DMS 273 (cell line): ENCODE measurements around the gene UNC79.
A peak's percentile ranks its signal among the peaks of the same experiment; 100 is the strongest.

ENCODE experiments used
- DNase-seq: peaks from one replicate; lab custom pipeline; 2025; ENCODE audit not compliant: unreplicated experiment; lab: John Stamatoyannopoulos, UW

UNC79 gene

DNA sequence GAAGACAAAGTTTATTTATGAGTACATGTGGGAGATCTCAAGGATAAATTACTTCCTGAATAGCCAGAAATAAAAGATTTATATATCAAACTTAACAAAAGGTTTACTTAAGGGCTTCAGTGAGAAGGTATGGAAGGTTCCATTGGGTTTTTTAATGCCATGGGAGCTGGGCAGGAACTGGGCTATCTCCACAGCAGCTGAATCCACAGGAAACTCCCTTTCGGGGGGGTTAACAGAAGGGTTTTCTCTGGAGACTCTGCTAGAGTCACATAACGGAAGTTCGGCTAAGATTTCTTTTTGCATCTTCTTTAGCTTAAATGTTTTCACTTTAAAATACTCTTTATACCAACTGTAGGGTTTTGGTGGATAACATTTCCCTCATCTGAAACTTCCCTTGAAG is 113.5 kb downstream of the UNC79 start:
- no peak for DNase-seq

DNA sequence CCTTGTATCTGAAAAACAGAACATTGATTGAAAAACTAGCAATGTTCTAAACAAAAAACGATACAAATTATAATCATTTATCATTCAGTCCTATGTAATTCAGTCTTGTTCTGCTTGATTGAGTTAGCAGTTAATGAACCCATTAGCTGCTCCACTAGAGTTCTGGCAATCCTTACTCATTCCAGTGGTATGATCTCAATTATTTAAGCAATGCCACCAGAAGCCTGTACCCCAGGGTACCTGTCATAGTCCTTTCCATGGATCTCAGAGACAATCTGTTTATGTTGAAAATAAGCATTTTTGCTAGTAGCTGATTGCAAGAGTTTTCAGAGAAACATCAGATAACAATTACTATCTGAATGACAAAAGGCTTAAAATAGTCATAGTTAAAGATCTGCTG is 115.9 kb downstream of the UNC79 start:
- DNase-seq = no peak

DNA sequence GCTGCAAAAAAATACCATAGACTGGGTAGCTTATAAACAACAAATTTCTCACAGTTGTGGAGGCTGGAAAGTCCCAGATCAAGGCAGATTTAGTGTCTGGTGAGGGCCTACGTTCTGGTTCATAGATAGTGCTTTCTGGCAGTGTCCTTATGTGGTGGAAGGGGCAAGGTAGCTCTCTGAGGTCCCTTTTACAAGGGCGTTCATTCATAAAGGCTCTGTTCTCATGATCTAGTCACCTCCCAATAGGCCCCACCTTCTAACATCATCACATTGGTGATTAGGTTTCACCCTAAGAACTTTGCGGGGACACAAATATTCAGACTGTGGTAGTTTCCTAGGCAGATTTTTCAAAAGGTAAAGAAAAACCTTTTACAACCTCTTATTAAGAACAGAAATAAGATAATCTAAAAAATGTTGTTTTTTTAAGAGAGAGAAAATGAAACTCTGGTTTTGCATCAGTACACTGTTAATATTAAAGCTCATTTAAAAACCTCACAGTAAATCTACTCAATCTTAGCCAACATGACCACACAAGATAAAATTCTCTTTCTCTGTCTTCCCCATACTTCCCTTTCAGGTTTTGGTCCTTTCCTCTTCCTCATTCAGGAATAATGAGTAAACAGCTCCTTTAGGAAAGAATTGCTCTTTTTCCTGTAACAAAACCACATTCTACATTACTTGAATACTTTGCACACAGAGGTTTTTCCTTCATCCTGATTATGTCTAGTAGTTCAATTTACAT is 117.5 kb downstream of the UNC79 start:
- DNase-seq = no peak

DNA sequence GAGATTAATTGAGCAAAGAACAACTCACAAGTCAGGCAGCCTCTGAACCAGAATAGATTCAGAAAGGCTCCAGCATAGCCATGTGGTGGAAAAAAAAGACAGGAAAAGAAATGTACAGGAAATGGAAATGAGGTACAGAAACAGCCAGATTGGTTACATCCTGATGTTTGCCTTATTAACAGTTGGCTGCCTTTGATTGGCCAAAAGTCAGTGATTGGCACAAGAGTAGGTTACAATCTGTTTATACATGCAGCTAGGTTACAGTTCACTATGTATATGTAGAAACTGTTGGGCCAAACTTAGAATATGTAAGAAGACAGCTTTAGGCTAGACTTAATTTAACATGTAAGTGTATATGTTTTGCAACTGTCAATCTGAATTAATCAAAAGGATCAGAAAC is 118.9 kb downstream of the UNC79 start:
- DNase-seq = peak; percentile 52

DNA sequence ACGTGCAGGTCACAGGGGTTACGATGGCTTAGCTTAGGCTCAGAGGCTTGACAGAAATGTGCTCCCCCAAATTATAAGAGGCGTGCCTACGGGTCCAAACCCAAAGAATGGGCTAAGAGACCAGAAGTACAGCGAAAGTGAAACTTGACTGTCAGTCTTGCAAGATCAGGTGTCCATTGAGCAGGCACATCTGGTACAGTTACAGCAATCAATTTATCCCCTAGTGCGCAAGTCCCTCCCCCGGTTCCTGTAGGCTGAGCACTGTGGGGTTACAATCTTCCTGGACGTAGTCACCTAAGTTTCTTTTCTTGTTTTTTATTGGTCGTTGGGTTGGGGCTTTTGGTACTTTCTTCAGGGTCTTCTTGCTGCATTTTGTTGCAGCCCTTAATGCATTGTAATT is 134.2 kb downstream of the UNC79 start:
- DNase-seq = no peak

DNA sequence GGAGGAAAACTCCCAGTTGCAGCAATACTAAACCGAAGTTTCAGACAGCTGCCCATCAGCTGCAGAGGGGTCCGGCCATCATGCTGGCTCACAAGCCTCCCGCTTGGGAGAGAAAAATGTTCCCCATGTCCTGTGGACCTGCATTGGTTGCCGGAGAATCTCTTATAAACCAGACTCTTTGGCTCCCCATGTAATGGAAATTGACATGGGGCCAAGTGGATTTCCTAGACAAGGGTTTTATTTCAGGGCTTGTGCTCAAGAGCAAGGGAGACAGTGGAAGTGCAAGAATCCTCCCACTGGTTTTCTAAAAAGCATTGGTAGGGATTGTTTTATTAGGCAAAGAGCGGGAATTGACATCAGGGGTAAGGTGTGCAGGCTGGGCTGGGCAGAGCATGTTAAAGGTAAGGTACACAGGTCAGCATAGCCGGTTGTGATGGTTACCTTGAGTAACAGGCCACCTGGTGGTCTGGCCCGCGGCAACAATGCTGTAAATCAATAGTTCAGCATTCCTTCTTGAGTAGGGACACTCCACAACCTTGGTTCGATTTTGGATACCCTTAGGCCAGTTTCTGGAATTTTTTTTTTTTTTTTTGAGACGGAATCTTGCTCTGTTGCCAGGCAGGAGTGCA is 135.4 kb downstream of the UNC79 start:
- DNase-seq = no peak

DNA sequence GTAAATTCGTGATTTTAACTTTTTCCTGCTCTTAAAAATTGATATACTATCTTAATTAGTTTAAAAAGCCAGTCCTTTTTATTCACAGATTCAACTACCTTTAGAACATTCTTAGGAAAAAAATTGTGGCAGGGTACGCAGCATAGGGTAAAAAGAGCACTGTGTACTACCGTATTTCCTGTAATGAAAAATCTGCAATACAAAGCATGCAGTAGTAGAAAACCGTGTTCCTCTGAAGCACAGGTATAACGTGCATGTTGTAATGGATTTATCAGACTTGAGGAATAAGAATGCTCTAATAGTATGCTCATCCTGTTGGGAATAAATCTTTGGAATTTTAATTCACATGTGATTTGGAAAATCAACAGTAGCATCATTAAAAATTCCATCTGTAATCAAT is 140.5 kb downstream of the UNC79 start:
- DNase-seq = no peak

DNA sequence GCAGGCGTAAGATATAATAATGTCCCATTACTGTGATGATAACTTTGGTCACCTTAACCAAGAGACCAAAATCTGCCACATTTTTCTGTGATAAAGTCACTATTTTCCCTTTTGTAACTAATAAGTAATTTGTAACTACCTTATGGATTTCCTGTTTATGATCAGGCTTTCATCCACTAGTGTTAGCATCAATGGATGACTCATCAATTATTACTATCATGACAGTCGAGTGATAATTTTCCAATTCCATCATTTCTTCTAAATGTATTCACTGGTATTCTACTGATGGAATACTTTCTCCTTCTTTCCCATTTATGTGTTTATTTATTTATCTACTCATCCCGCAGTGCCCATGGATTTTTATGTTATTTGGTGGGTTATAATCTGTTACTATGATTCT is 148.4 kb downstream of the UNC79 start:
- DNase-seq = no peak

DNA sequence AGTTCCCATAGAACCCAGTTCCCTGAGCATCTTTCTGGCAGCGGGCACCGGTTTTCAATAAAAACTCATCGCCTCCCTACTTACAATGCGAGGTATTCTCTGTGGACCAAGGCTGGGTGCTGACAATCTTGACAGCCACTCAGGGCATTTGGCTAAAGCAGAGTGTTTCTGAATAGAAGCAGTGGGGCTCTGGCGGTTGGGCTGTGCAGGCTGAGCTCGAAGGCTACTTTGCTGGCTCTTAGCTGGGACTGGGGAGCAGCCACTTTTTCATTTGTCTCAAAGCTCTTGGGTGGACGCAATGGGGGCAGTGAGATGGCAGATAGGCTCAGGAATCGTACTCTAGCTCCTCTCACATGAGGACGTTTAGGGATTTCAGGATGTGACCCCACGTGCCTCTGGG is 151.8 kb downstream of the UNC79 start:
- DNase-seq = no peak

DNA sequence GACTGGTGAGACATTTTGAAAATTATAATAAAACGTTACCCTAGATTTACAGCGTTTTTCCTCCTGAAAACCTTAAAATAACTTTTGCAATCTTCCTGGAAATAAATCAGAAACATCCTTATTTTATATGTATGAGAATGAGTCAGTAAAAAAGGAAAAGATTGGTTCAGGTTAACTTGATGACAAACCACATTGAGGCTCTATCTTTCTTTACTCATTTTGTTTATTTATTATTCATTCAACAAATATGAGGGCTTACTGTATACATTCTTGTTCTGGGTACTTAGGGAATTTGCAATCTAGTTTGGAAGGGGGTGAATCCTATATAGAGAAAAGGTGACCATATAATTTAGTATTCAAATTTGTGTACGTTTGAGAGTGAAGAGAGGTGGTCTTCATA is 156.6 kb downstream of the UNC79 start:
- no peak for DNase-seq

DNA sequence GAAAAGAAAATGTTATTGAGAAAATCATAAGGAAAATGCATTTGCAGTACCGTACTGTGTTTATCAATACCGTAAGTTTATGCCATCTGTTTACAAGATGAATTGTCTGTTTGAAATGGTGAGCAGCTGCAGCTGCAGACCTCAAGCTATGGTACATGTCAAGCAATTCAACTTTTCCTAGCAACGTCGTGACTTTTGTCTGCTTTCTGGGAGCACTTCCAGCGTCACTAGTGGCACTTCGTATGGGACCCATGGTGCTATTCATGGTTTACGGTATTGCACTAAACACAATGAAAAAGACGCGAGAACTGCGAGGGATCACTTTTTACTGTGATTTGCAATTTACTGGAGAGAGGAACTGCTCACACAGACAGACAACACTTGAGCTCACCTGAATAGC is 160.8 kb downstream of the UNC79 start:
- DNase-seq = no peak

DNA sequence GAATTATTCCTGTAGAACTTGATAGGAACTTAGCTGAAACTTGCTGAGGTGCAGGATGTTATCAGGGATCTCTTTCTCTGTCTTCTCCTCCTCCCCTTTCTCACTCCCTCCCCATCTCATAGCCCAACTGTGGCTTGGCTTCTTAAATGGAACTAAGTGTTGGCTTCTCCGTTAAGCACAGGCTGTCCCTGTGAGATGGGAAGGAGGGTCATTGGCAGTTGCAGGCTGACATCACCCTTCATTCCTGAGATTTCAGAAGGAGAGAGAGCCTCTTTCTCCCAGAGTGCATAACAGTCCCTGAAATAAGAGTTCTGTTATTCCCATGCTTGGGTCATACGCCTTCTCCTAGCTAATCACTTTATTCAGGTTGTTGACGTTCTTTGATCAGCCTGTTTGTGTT is 162.0 kb downstream of the UNC79 start:
- no peak for DNase-seq

DNA sequence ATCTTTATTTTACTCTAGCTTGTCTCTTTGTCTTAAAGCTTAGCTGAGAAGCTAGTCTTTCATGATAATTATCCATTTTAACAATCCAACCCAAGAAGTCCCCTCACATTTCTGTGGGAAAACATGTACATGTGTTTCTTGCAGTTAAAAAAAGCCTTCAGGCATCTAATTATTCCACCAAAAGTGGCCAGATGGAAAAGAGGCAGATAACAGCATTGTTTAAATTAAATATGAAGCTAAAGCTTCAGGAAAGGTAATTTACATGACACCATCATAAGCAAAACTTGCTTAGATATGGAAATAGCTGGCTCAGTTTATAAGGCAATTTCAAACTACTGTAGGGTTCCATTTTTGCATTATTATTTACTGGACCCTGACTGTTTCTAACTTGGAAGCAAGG is 175.4 kb downstream of the UNC79 start:
- DNase-seq = peak; percentile 6

DNA sequence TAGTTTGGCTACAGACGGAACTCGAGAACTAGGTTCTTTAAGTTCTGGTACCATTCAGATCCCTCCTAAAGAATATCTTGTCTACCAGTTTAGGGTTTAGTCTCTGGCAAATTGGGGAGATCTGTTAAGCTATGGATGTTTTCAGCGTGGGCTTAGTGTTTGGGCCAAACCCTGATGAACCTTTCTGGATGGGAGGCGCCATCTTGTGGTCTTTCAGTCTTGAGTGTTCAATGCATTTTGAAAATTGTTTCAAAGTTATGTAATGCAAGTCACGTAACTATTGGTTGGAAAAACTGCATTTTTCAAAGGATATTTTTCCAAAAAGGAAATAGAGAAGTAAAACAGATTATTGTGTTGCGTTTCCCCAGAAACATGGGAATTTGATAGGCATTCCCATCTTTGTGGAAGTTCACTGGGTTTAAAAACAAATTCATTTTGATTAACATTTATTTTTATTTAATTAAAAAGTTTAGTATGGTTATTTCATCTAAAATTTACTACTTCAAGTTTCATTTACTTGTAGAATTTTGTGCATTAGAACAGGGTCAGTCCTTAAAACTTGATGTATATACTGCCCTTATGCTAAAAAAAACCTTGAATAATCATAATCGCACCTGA is 188.5 kb downstream of the UNC79 start:
- peak; percentile 70 for DNase-seq

DNA sequence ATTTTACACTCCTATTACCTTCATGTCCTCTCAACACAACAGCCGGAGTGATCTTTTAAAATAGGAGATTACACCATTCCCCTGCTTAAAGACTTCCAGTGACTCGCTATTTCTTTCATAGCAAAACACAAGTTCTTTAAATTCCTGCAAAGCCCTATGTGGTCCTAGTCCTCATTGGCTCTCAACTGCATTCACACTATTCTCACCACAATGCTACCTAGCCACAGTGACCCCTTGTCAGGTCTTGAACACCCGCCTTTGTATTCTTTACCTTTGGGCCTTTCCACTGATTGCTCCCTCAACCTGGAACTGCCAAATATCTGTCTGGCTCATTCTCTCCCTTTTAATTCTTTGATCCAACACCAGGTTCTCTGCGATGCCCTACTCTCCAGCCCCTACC is 197.3 kb downstream of the UNC79 start:
- DNase-seq = no peak

DNA sequence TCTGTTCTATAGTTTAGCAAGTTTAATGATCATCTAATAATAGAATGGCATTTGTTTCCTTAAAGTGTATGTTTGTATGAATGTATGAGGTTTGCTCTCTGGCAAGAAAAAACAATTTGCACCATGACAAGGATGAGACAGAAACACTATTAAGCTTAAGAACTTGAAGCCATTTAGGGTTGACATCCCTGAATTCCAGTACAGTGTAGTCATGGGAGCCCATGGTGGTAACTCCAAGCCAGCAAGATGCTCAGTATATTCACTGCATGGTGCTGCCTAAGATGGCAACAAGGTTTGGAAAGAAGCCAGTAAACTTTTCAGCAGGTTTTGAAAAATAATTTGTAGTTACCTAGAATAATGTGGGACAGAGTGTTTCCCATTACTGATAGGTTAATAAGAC is 198.9 kb downstream of the UNC79 start:
- no peak for DNase-seq

DNA sequence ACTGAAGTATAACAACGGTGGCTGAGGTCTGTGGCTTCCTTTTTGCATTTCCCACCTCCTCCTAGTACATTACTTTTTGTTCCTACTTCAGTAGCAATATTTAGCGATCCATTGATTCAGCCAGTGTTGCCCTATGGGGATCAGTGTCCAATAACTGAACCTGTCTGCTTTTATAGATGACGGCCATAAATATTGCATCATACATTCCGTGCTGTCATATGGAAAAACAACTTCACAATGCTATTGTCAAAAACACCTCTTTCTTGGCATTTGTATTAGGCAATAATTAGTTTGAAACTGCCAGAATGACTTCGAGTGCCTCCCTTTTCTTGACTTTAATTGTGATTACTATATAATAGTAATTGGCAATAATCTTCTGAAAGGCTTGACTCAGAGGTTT is 208.1 kb downstream of the UNC79 start:
- DNase-seq = no peak

DNA sequence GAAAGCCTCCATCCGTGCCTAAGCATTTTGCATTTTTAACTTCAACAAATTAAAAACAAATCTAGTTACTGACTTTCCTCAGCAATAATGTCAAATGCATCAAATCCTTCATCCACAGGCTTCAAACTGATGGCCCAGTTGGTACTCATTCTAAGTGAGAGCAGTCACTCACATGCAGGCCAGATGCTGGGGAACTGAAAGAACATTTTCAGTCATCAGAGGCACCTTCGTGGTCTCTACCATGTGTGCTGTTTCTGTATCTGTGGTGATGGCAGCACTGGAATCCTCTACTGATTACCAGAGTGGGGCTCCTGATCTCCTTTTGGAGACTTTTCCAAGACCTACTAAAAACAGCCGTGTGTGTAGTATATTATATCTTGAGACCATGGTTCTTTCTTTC is 212.4 kb downstream of the UNC79 start:
- no peak for DNase-seq

DNA sequence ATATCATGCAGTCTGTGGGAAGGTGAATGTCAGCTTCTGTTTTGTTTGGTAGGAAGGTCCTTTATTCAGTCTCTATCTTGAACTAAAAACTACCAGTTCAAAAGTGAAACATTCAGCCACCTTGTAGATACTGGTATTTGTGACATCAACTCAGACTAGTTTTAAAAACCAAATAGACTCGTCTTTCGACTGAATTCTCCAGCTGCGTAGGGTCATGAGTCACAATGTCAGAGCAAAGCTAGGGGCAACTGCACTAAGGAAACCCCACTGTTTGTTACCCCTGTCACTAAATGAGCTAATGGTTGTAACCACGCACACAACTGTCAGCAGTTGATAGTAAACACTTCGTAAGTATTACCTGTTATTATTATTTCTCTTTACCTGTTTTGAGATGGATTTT is 212.9 kb downstream of the UNC79 start:
- no peak for DNase-seq

DNA sequence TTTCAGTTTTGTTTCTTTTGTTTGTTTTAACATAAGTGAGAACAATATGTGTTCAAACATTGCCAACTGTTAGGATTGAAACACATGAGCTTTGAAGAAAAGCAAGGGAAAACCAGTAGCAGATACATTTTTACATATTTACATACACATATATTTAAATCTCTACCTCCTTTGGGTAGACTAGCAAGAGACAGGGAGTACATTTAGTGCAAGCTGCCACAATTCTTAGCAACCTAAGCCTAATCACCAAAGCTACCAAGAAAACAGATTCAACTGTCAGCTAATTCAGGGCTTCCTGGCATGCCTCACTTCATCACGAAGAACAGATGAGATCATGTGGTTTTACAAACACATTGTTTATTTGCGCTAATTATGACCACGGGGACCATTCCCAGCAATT is 214.5 kb downstream of the UNC79 start:
- DNase-seq = no peak

DNA sequence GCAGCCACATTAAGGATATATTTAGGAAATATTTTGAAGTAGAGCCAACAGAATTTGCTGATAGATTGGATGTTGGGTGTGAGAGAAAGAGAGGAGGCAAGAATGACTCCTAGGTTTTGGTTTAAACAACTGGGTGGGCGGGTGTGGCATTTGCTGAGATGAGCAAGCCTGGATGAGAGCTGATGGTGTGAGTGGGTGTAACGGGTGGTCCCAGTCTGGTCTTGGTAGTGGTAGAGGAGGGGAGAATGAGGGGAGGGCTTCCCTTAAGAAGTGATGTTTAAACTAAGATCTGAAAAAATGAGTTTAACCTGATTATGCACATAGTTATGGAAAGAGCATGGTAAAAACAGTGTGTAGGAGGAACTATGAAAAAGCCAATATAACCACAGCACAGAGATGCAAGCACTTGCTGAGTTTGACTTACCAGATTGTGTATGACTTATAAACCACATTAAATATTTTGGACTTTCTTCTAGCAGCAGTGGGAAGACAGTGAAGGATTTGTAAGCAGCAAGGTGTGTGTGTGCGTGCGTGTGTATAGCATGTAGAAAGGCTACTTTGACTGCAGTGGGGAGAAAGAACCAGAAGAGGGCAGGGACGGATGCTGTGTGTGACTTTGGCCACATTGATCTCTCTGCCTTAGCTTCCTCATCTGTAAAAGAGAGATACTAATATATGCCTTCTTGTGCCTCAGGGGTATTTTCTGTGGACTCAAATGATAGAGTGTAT is 217.9 kb downstream of the UNC79 start:
- peak; percentile 60 for DNase-seq

DNA sequence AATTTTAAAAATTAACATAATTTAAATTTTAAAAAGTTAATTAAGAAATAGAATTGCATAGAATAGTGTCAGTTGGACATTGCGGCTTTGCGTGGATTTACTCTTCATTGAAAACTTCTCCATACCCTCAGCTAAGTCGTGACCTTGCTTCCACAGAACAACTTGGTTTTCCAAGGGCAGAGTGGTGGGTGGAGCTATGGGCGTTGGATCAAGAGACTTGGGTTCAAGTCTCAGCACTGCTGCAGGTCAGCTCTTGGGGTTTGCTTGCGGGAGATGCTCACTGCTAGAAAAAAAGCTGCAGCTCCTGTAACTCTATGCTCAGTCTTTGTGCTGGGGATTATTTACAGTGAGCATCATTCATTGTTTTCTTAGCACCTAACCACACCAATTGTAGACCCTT is 223.9 kb downstream of the UNC79 start:
- no peak for DNase-seq
